ENCODE results near the gene CDYL2.

DNA sequence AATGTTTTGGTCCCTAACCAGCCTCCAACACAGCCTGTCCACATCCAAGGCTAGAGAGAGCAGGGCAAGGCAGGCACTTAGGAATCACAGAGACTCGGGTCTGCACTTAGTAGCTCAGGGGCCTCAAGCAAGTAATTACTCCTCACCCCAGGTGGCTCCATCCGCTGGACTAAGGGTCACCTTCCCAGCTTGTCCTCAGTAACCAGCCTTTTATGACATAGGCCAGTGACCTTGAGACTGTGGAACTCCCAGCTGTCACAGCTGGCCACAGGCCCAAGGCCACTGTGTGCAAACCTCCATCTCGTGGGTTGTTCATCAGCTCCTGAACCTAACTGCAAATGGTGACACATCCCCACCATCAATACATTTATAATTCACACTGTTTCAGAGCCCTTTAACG is 68.6 kb downstream of the CDYL2 start:
- TF ChIP-seq, protein P1, sequence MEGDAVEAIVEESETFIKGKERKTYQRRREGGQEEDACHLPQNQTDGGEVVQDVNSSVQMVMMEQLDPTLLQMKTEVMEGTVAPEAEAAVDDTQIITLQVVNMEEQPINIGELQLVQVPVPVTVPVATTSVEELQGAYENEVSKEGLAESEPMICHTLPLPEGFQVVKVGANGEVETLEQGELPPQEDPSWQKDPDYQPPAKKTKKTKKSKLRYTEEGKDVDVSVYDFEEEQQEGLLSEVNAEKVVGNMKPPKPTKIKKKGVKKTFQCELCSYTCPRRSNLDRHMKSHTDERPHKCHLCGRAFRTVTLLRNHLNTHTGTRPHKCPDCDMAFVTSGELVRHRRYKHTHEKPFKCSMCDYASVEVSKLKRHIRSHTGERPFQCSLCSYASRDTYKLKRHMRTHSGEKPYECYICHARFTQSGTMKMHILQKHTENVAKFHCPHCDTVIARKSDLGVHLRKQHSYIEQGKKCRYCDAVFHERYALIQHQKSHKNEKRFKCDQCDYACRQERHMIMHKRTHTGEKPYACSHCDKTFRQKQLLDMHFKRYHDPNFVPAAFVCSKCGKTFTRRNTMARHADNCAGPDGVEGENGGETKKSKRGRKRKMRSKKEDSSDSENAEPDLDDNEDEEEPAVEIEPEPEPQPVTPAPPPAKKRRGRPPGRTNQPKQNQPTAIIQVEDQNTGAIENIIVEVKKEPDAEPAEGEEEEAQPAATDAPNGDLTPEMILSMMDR (IDR thresholded peaks at IDR 0.05), result no peak
- TF ChIP-seq POLR2AphosphoS5 (IDR thresholded peaks at IDR 0.05), result no peak
